GM23248 (cell line): ENCODE data around the gene GTPBP4. TPM values are rescaled to one million over a fixed set of nuclear protein-coding genes. Genes with fewer than 3 reads are reported as not detected.

ENCODE experiments used
- DNase-seq: peaks from one replicate; pipeline ENCODE4 v3.0.0-alpha.2; 2015
- H2AFZ ChIP-seq: fragments of 200-600 bp; sonication (generic); 2 replicates; pipeline ENCODE4 v1.6.1; 2016; ENCODE audit warnings: antibody characterized with exemption
- H3F3A ChIP-seq: fragments of 200-600 bp; sonication (generic); 2 replicates; pipeline ENCODE4 v1.6.1; 2016; ENCODE audit warnings: mild to moderate bottlenecking, antibody characterized with exemption, mixed run types; ENCODE audit not compliant: insufficient read depth
- H3K27ac ChIP-seq: fragments of 200-600 bp; sonication (generic); 2 replicates; pipeline ENCODE4 v1.5.1; 2016; ENCODE audit warnings: mild to moderate bottlenecking
- H3K27me3 ChIP-seq: fragments of 200-600 bp; sonication (generic); replicated peaks from 2 replicates; pipeline ENCODE4 v1.6.1; 2016; ENCODE audit warnings: mild to moderate bottlenecking; ENCODE audit not compliant: insufficient read depth
- H3K36me3 ChIP-seq: fragments of 200-600 bp; sonication (generic); 2 replicates; pipeline ENCODE4 v1.6.1; 2016; ENCODE audit warnings: low read depth, mild to moderate bottlenecking
- H3K4me1 ChIP-seq: fragments of 200-600 bp; sonication (generic); 2 replicates; pipeline ENCODE4 v1.6.1; 2016; ENCODE audit warnings: mild to moderate bottlenecking; ENCODE audit not compliant: insufficient read depth
- H3K4me2 ChIP-seq: fragments of 200-600 bp; sonication (generic); one replicate; pipeline ENCODE4 v1.6.1; 2016; ENCODE audit warnings: mild to moderate bottlenecking; ENCODE audit not compliant: unreplicated experiment
- H3K4me3 ChIP-seq: fragments of 200-600 bp; sonication (generic); 2 replicates; pipeline ENCODE4 v1.5.1; 2016; ENCODE audit warnings: mild to moderate bottlenecking
- H3K79me2 ChIP-seq: fragments of 200-600 bp; sonication (generic); 2 replicates; pipeline ENCODE4 v1.6.1; 2016; ENCODE audit warnings: mild to moderate bottlenecking; ENCODE audit not compliant: insufficient read depth
- H3K9ac ChIP-seq: fragments of 200-600 bp; sonication (generic); 2 replicates; pipeline ENCODE4 v1.6.1; 2016; ENCODE audit warnings: mild to moderate bottlenecking
- H3K9me2 ChIP-seq: fragments of 200-600 bp; sonication (generic); 2 replicates; pipeline ENCODE4 v1.6.1; 2016; ENCODE audit warnings: mixed run types, mild to moderate bottlenecking, moderate library complexity; ENCODE audit not compliant: insufficient read depth
- H3K9me3 ChIP-seq: fragments of 200-600 bp; sonication (generic); one replicate; pipeline ENCODE4 v1.6.1; 2017; ENCODE audit warnings: low read depth
- H4K20me1 ChIP-seq: fragments of 200-600 bp; sonication (generic); 2 replicates; pipeline ENCODE4 v1.6.0; 2016; ENCODE audit not compliant: insufficient read depth
- EZH2 ChIP-seq: fragments of 200-600 bp; sonication (generic); IDR thresholded peaks from 2 replicates; pipeline ENCODE4 v1.6.1; 2018; ENCODE audit warnings: antibody characterized with exemption, mild to moderate bottlenecking; ENCODE audit not compliant: insufficient read depth, poor library complexity, severe bottlenecking
- EZH2phosphoT487 ChIP-seq: fragments of 200-600 bp; sonication (generic); IDR thresholded peaks from 2 replicates; pipeline ENCODE4 v1.6.1; 2018; ENCODE audit warnings: antibody characterized with exemption, moderate library complexity, mild to moderate bottlenecking, low read depth; ENCODE audit not compliant: insufficient read depth
- WGBS, 2 experiments: methylation state at CpG; one replicate each; pipeline ENCODE4 v1.1.6; 2015 to 2017; ENCODE audit warnings: low lambda C conversion rate in 2 of 2, low coverage in 1 of 2; ENCODE audit errors: missing lambda C conversion rate in 2 of 2; 5-methylcytosine and 5-hydroxymethylcytosine counted together
- in situ Hi-C: fragments of 300-500 bp; cut with MboI; formaldehyde crosslinking; loops from 2 replicates; pipeline ENCODE4 v1.15.0; 2020
- polyA plus RNA-seq: library from polyadenylated mRNA; unstranded; fragments of >200 nt; fragmentation: Nextera tagmentation; extraction: Ambion mirVana; gene quantifications from 2 replicates; pipeline ENCODE4 v1.2.1, GENCODE V29; 2016
- total RNA-seq: library from RNA; depleted of rRNA; stranded (reverse); fragments of >200 nt; shearing (Covaris generic); gene quantifications from 2 replicates; pipeline ENCODE4 v1.2.3, GENCODE V29; 2014

The GTPBP4 gene
- total and polyA plus RNA-seq, 2 experiments from 2014 or later: 34.3 to 71.6 TPM

DNA sequence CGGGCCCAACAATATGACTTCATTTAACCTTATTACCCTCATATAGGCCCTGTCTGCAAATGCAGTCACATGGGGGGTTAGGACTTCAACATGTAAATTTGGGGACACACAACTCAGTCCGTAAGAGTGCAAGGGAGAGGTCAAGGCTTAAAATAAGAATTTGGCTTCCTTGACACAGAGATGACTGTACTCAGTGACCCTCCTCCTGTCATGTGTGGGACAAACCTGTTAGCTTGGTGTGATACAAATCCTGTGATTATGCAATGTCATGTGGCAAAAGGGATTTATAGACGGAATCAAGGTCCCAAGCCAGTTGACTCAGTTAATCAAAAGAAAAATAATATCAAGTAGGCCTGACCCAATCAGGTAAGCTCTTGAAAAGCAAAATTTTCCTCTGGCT lies 25.9 kb upstream of the GTPBP4 start:
- Histone ChIP-seq H3K9me3 (no peaks in the 10 kb centered on the region), H3K4me1 (no peaks in the 10 kb centered on the region), H3K27ac (no peak overlapping the region), H3K4me3 (no peak overlapping the region), H3K27me3 (peaks cover 8% of the 10 kb centered on the region; the same call in 1 of the 2 replicates), H3K9me2 (no peaks in the 10 kb centered on the region), H3F3A (no peaks in the 10 kb centered on the region), H3K36me3 (no peaks in the 10 kb centered on the region), H4K20me1 (no peaks in the 10 kb centered on the region), H2AFZ (no peak overlapping the region), H3K9ac (no peak overlapping the region), H3K79me2 (no peaks in the 10 kb centered on the region), H3K4me2 (no peak overlapping the region)
- WGBS, 2 experiments: 74 to 75% methylated on average over 3 of the region's 3 CpGs
- TF ChIP-seq EZH2phosphoT487: no peak
- TF ChIP-seq EZH2: no peak
- in situ Hi-C loops: no loop called here
- DNase-seq: no peak

DNA sequence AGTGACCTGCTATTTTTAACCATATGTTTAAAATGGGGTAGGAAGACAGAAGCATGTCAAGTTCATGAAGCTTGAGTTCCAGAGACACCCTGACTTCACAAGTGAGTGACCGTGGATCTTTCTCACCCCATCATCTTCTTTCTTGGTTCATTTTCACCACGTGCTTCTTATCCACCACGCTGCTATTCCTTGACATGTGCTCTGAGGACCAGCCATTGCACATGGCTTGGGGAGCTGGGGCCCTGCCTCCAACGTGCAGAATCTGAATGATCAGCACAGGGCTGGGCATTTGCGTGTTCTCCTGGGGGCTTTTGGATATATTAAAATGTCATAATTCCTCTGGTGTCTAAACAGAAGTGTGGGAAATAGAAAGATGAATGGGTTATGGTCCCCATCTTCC lies 25.0 kb upstream of the GTPBP4 start:
- Histone ChIP-seq H3K4me1 (no peaks in the 10 kb centered on the region), H3K79me2 (no peaks in the 10 kb centered on the region), H3K9ac (no peak overlapping the region), H3F3A (no peaks in the 10 kb centered on the region), H3K4me2 (no peak overlapping the region), H3K36me3 (no peaks in the 10 kb centered on the region), H4K20me1 (no peaks in the 10 kb centered on the region), H2AFZ (no peak overlapping the region), H3K27ac (no peak overlapping the region), H3K27me3 (peaks cover 8% of the 10 kb centered on the region; the same call in 1 of the 2 replicates), H3K9me2 (no peaks in the 10 kb centered on the region), H3K9me3 (no peaks in the 10 kb centered on the region), H3K4me3 (no peak overlapping the region)
- 62 to 68% methylated on average over 5 of the region's 5 CpGs for WGBS, 2 experiments
- DNase-seq: no peak
- TF ChIP-seq EZH2 (no peak), EZH2phosphoT487 (no peak)
- in situ Hi-C loops: no loop called here

DNA sequence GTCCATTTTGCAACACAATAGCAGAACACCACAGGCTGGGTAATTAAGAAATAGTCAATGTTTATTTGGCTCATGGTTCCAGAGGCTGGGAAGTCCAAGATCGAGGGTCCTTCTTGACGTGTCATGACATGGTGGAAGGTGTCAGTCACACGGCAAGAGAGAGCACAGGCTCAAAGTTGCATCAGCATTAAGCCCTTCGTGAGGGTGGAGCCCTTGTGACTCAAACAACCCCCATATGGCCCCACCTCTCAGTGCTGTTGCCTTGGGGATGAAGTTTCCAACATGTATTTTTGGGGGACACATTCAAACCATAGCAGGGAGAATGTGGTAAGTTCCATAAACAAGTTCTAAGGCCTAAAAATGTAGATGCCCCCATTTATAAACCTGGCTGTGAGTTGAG lies 24.6 kb upstream of the GTPBP4 start:
- Histone ChIP-seq H3K27ac (no peak overlapping the region), H3K27me3 (peaks cover 4% of the 10 kb centered on the region; the same call in 1 of the 2 replicates), H3K36me3 (no peaks in the 10 kb centered on the region), H3K4me2 (no peak overlapping the region), H3F3A (no peaks in the 10 kb centered on the region), H3K79me2 (no peaks in the 10 kb centered on the region), H4K20me1 (no peaks in the 10 kb centered on the region), H3K4me3 (no peak overlapping the region), H2AFZ (no peak overlapping the region), H3K9me2 (no peaks in the 10 kb centered on the region), H3K9ac (no peak overlapping the region), H3K9me3 (no peaks in the 10 kb centered on the region), H3K4me1 (no peaks in the 10 kb centered on the region)
- in situ Hi-C loops: no loop called here
- DNase-seq: peak; percentile 14
- WGBS, 2 experiments: 58 to 66% methylated on average over 4 of the region's 4 CpGs
- TF ChIP-seq EZH2 (no peak), EZH2phosphoT487 (no peak)

DNA sequence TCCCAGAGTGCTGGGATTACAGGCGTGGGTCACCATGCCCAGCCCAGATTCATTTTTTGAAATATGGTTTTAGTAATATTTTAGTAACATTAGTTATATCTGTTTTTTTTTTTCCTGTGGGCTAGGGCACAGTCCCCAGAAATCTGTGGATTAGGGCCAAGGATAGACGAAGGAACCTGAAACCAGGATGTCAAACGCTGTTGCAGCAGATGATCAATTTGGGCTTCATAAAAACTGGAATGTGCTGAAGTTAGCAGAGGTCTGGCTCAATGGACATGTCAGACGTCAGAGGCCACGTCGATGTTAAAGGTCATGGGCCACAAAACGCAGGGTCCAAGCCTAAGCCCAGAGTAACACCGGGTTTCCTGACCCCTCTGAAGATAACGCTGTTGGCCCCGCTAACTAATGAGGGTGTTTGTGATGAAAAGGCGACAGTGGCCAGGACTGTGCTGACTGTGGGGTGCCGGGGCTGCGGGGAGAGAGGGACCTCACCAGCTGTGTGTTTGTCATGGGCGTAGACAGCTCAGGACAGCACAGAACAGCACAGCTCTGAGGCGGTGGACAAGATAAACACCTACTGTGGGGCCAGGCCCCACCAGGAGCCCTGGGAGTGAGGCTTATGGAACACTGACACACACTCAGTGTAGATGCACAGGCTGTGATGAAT lies 23.8 kb upstream of the GTPBP4 start:
- no peaks in the 10 kb centered on the region for H3K9me2 ChIP-seq
- no peak overlapping the region for H3K27ac ChIP-seq
- no peak overlapping the region for H3K4me3 ChIP-seq
- H3K27me3 ChIP-seq: no peaks in the 10 kb centered on the region
- H3K36me3 ChIP-seq: no peaks in the 10 kb centered on the region
- in situ Hi-C loops: no loop called here
- no peak for DNase-seq
- H3K9ac ChIP-seq: no peak overlapping the region
- H3K4me2 ChIP-seq: no peak overlapping the region
- H3K4me1 ChIP-seq: no peaks in the 10 kb centered on the region
- H4K20me1 ChIP-seq: no peaks in the 10 kb centered on the region
- H2AFZ ChIP-seq: no peak overlapping the region
- H3K9me3 ChIP-seq: no peaks in the 10 kb centered on the region
- no peak for TF ChIP-seq EZH2
- no peak for TF ChIP-seq EZH2phosphoT487
- 43 to 46% methylated on average over 15 of the region's 15 CpGs for WGBS, 2 experiments
- no peaks in the 10 kb centered on the region for H3F3A ChIP-seq
- H3K79me2 ChIP-seq: no peaks in the 10 kb centered on the region

DNA sequence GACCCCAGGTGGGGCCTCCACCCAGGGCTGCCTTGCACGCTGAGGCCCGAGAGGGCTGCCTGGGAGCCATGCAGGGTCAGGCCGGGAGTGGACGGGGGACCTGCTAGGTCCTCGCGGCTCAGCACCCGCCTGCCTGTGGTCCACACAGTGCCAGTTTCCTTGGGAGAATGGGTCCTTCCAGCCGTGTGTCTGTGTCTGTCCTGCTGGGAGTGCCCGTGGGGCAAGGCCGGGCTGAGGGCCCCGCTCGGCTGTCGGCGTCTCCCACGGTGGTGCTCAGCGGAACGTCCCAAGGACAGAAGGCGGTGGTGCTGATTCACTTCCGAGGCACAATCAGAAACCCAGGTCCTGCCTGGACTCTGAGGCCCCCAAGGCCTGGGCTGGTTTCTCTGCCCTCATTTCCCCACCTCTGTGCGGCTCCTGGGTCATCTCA lies 23.2 kb upstream of the GTPBP4 start:
- DNase-seq: no peak
- Histone ChIP-seq H3K79me2 (no peaks in the 10 kb centered on the region), H3K4me1 (no peaks in the 10 kb centered on the region), H2AFZ (no peak overlapping the region), H4K20me1 (no peaks in the 10 kb centered on the region), H3K4me3 (no peak overlapping the region), H3K4me2 (no peak overlapping the region), H3K27me3 (no peaks in the 10 kb centered on the region), H3K36me3 (no peaks in the 10 kb centered on the region), H3F3A (no peaks in the 10 kb centered on the region), H3K27ac (no peak overlapping the region), H3K9me2 (no peaks in the 10 kb centered on the region), H3K9me3 (no peaks in the 10 kb centered on the region), H3K9ac (no peak overlapping the region)
- WGBS, 2 experiments: 86 to 96% methylated on average over 13 to 20 of the region's 20 CpGs
- TF ChIP-seq EZH2: no peak
- no peak for TF ChIP-seq EZH2phosphoT487
- in situ Hi-C loops: no loop called here
